Mesenchymal stem cell (in vitro differentiated cells and primary cell): Measurements from ENCODE around the gene PCNX3.

Experiments
- DNase-seq: peaks from one replicate; pipeline ENCODE4 v3.0.0-alpha.2; 2013
- H2AFZ ChIP-seq: one replicate; pipeline ENCODE4 v1.6.1; 2013; ENCODE audit warnings: low read depth, mild to moderate bottlenecking, control low read depth, inconsistent platforms, low read length, moderate library complexity
- H2AK5ac ChIP-seq: 2 replicates; pipeline ENCODE4 v1.6.1; 2013; ENCODE audit warnings: low read length, moderate library complexity, mild to moderate bottlenecking, inconsistent platforms; ENCODE audit not compliant: severe bottlenecking
- H2BK120ac ChIP-seq: one replicate; pipeline ENCODE4 v1.6.1; 2013; ENCODE audit warnings: low read depth, mild to moderate bottlenecking, inconsistent platforms, low read length, moderate library complexity
- H2BK12ac ChIP-seq, 2 experiments: one replicate each; pipeline ENCODE4 v1.6.1; 2013; ENCODE audit warnings: inconsistent platforms in 2 of 2, low read length in 2 of 2, mild to moderate bottlenecking in 2 of 2, moderate library complexity in 2 of 2, control low read depth in 1 of 2
- H2BK15ac ChIP-seq: one replicate; pipeline ENCODE4 v1.6.1; 2013; ENCODE audit warnings: mild to moderate bottlenecking, low read depth, inconsistent platforms; ENCODE audit not compliant: poor library complexity, severe bottlenecking
- H2BK5ac ChIP-seq: 2 replicates; pipeline ENCODE4 v1.6.1; 2013; ENCODE audit warnings: low read depth, mild to moderate bottlenecking, low read length, control low read depth, inconsistent platforms; ENCODE audit not compliant: poor library complexity, severe bottlenecking
- H3K14ac ChIP-seq, 2 experiments: one replicate each; pipeline ENCODE4 v1.6.1; 2013; ENCODE audit warnings: inconsistent platforms in 2 of 2, low read length in 2 of 2, control low read depth in 1 of 2, mild to moderate bottlenecking in 1 of 2, moderate library complexity in 1 of 2
- H3K18ac ChIP-seq, 2 experiments: one replicate each; pipeline ENCODE4 v1.6.1; 2013; ENCODE audit warnings: inconsistent platforms in 2 of 2, low read length in 2 of 2, control low read depth in 1 of 2, low read depth in 1 of 2, mild to moderate bottlenecking in 1 of 2
- H3K23ac ChIP-seq, 2 experiments: one replicate each; pipeline ENCODE4 v1.6.1; 2013; ENCODE audit warnings: inconsistent platforms in 2 of 2, low read length in 2 of 2, mild to moderate bottlenecking in 2 of 2, moderate library complexity in 2 of 2, control low read depth in 1 of 2
- H3K27ac ChIP-seq: 2 replicates; pipeline ENCODE4 v1.5.1; 2013; ENCODE audit warnings: mild to moderate bottlenecking, moderate library complexity, low read length, control low read depth, inconsistent platforms; ENCODE audit not compliant: poor library complexity, severe bottlenecking
- H3K27me3 ChIP-seq, 2 experiments: 2 replicates each; pipeline versions ENCODE4 v1.6.1 to v1.7.0; 2013; ENCODE audit warnings: low read length in 2 of 2, mild to moderate bottlenecking in 2 of 2, moderate library complexity in 2 of 2, control low read depth in 1 of 2, inconsistent platforms in 1 of 2; ENCODE audit not compliant: control insufficient read depth in 1 of 2, insufficient read depth in 1 of 2
- H3K36me3 ChIP-seq, 2 experiments: 2 replicates each; pipeline versions ENCODE4 v1.6.1 to v1.7.0; 2013; ENCODE audit warnings: low read length in 2 of 2, control low read depth in 1 of 2, inconsistent platforms in 1 of 2, low read depth in 1 of 2, mild to moderate bottlenecking in 1 of 2; ENCODE audit not compliant: insufficient read depth in 2 of 2, control insufficient read depth in 1 of 2
- H3K4ac ChIP-seq, 2 experiments: one replicate each; pipeline ENCODE4 v1.6.1; 2013; ENCODE audit warnings: inconsistent platforms in 2 of 2, low read length in 2 of 2, mild to moderate bottlenecking in 2 of 2, moderate library complexity in 2 of 2, control low read depth in 1 of 2, low read depth in 1 of 2
- H3K4me1 ChIP-seq: 2 replicates; pipeline ENCODE4 v1.6.1; 2013; ENCODE audit warnings: low read depth, low read length, control low read depth; ENCODE audit not compliant: control insufficient read depth, insufficient read depth
- H3K4me2 ChIP-seq: 2 replicates; pipeline ENCODE4 v1.6.1; 2013; ENCODE audit warnings: low read length, mild to moderate bottlenecking, inconsistent platforms; ENCODE audit not compliant: poor library complexity, severe bottlenecking
- H3K4me3 ChIP-seq, 2 experiments: 2 replicates each; pipeline versions ENCODE4 v1.5.1 to v1.7.0; 2013; ENCODE audit warnings: low read length in 2 of 2, mild to moderate bottlenecking in 2 of 2, control low read depth in 1 of 2, low read depth in 1 of 2; ENCODE audit not compliant: insufficient read depth in 1 of 2
- H3K79me1 ChIP-seq: replicated peaks from 2 replicates; pipeline ENCODE4 v1.6.1; 2013; ENCODE audit warnings: mild to moderate bottlenecking, control low read depth, low read length, inconsistent platforms; ENCODE audit not compliant: poor library complexity, severe bottlenecking
- H3K9ac ChIP-seq: 2 replicates; pipeline ENCODE4 v1.7.0; 2013; ENCODE audit warnings: mild to moderate bottlenecking, low read length, moderate library complexity
- H3K9me3 ChIP-seq: 2 replicates; pipeline ENCODE4 v1.7.0; 2013; ENCODE audit warnings: mild to moderate bottlenecking, low read length; ENCODE audit not compliant: control insufficient read depth
- H4K8ac ChIP-seq: one replicate; pipeline ENCODE4 v1.6.1; 2013; ENCODE audit warnings: inconsistent platforms, mild to moderate bottlenecking, low read length, moderate library complexity
- H4K91ac ChIP-seq: one replicate; pipeline ENCODE4 v1.6.1; 2013; ENCODE audit warnings: mild to moderate bottlenecking, low read length, inconsistent platforms
- WGBS: methylation state at CpG from one replicate; pipeline ENCODE4 v1.1.7; 2013; ENCODE audit warnings: mixed read lengths; 5-methylcytosine and 5-hydroxymethylcytosine counted together

The PCNX3 gene

GRCh38 chr11:65646288-65646957, 30.8 kb downstream of the PCNX3 start:
- Histone ChIP-seq H3K4me1 (peaks cover 45% of the 10 kb centered on the region), H3K4ac (no peak overlapping the region), H4K91ac (peak overlapping the region; percentile 66), H2BK120ac (no peak overlapping the region), H2BK12ac (peak overlapping the region in 1 of 2 experiments; percentile 10), H3K4me3 (no peak overlapping the region), H2AK5ac (peak overlapping the region; percentile 55), H3K23ac (no peak overlapping the region), H3K27ac (no peak overlapping the region), H3K9me3 (no peaks in the 10 kb centered on the region), H2BK15ac (no peak overlapping the region), H3K18ac (peak overlapping the region; percentile 51 to 64), H3K4me2 (no peak overlapping the region), H2AFZ (no peak overlapping the region), H3K36me3 (peaks cover 39 to 77% of the 10 kb centered on the region in 2 experiments), H3K14ac (no peak overlapping the region), H2BK5ac (no peak overlapping the region), H4K8ac (peak overlapping the region; percentile 77), H3K9ac (no peak overlapping the region), H3K27me3 (no peaks in the 10 kb centered on the region), H3K79me1 (peaks cover 18% of the 10 kb centered on the region)
- WGBS = 94% methylated on average over 68 of the region's 68 CpGs
- DNase-seq = no peak

GRCh38 chr11:65646958-65647701, 31.6 kb downstream of the PCNX3 start:
- WGBS = 51% methylated on average over 87 of the region's 87 CpGs

GRCh38 chr11:65648997-65649493, 33.5 kb downstream of the PCNX3 start:
- no peak overlapping the region for H2BK15ac ChIP-seq
- H2BK5ac ChIP-seq = no peak overlapping the region
- H3K9ac ChIP-seq = no peak overlapping the region
- no peak overlapping the region for H3K23ac ChIP-seq
- no peak overlapping the region for H2AFZ ChIP-seq
- H3K18ac ChIP-seq = no peak overlapping the region
- H3K27ac ChIP-seq = no peak overlapping the region
- H3K4me2 ChIP-seq = no peak overlapping the region
- H3K4me1 ChIP-seq = peaks cover 41% of the 10 kb centered on the region
- peaks cover 10% of the 10 kb centered on the region for H3K79me1 ChIP-seq
- H2BK12ac ChIP-seq = no peak overlapping the region
- no peak overlapping the region for H2BK120ac ChIP-seq
- DNase-seq = no peak
- WGBS = 92% methylated on average over 12 of the region's 12 CpGs
- no peak overlapping the region for H3K4me3 ChIP-seq
- no peak overlapping the region for H4K8ac ChIP-seq
- H2AK5ac ChIP-seq = no peak overlapping the region
- H3K36me3 ChIP-seq = peaks cover 43 to 72% of the 10 kb centered on the region in 2 experiments
- no peaks in the 10 kb centered on the region for H3K9me3 ChIP-seq
- H3K4ac ChIP-seq = no peak overlapping the region
- no peak overlapping the region for H3K14ac ChIP-seq
- peak overlapping the region; percentile 47 for H4K91ac ChIP-seq
- no peaks in the 10 kb centered on the region for H3K27me3 ChIP-seq

More at GRCh38 chr11:65646958-65647701, 31.6 kb downstream of the PCNX3 start:
- Histone ChIP-seq H2BK5ac (no peak overlapping the region), H2BK120ac (no peak overlapping the region), H3K79me1 (peaks cover 15% of the 10 kb centered on the region), H2BK15ac (no peak overlapping the region), H3K9ac (no peak overlapping the region), H4K8ac (peak overlapping the region; percentile 77), H3K4me2 (no peak overlapping the region), H3K18ac (peak overlapping the region; percentile 51 to 64), H3K4ac (peak overlapping the region in 1 of 2 experiments; percentile 11), H2AK5ac (peak overlapping the region; percentile 24), H4K91ac (peak overlapping the region; percentile 58), H3K27ac (no peak overlapping the region), H2BK12ac (peak overlapping the region in 1 of 2 experiments; percentile 10), H3K23ac (no peak overlapping the region), H3K9me3 (no peaks in the 10 kb centered on the region), H2AFZ (peak overlapping the region; percentile 6), H3K4me1 (peaks cover 49% of the 10 kb centered on the region), H3K4me3 (no peak overlapping the region), H3K27me3 (no peaks in the 10 kb centered on the region), H3K36me3 (peaks cover 34 to 72% of the 10 kb centered on the region in 2 experiments), H3K14ac (no peak overlapping the region)
- peak; percentile 34 for DNase-seq
